ENCODE measurements around the gene MEAF6.

The MEAF6 gene

DNA sequence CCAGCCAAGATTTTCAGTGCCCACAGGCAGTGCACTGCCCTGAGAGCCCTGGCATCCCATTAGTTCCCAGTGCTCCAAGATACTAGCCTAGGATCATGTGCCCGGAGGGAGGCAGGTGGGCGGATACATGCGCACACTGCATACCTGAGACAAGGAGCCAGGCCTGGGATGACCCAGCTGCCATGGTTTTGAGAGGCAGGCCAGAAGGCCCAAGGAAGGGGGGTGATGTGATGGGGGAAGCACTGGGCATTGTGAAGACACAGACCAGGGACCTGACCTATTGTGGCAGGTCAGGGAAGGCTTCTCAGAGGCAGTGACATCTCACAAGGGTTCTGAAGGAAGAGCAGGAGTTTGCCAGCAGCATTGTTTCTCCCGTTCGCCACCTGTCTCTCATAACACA lies 36.6 kb downstream of the MEAF6 start:
- peaks cover 84% of the 10 kb centered on the region for H3K36me3 Mint-ChIP-seq (ENCODE audit: low read depth)
- intact Hi-C loops (cut with micrococcal nuclease), result loop anchor here (10.0 kb wide), 2 partner anchors 117 to 217 kb away; partner anchors contain the start of genes CDCA8 and GNL2
- peak overlapping the region; percentile 83 for H3K4me3 Mint-ChIP-seq
- H3K9me3 Mint-ChIP-seq, result no peaks in the 10 kb centered on the region
- H3K27ac Mint-ChIP-seq, result peak overlapping the region; percentile 82
- H3K27me3 Mint-ChIP-seq, result no peaks in the 10 kb centered on the region
- peaks cover 74% of the 10 kb centered on the region for H3K4me1 Mint-ChIP-seq (ENCODE audit: low read depth)

DNA sequence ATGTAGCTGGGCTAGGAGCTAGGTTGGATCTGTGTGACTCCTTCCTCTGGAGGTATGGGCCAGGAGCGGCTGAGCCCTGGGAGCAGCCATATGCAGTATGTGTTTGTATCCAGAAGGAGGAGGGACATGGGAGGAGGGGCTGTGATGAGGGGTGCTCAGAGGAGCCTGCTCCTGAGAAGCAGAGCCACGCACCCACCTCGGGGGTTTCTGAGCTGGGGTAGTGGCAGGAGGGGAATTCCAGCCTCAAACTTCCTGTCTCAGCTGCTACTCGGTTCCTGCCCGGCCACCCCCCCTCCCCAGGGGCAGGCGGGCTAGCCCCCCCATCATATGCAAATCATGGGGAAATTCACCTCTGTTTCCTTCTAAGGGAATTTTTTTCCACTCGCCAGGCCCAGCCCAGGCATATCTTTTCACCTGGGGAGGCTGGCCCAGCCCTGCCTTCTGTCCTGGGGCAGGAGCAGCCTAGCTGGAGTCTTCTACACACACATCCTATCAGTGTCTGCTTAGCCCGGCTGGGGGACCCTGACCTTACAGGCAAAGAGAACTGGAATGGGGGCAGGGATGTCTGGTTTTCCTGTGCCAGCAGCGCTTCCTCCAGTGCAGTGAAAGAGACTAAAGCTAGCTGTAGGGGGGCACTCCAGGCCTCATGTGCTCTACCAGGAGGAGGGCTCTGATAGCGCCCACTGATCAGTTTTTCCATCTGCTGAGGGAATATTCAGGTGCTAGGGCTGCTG lies 37.2 kb downstream of the MEAF6 start:
- Mint-ChIP-seq H3K27me3 (no peaks in the 10 kb centered on the region), H3K4me1 (ENCODE audit: low read depth) (peaks cover 74% of the 10 kb centered on the region), H3K27ac (peak overlapping the region; percentile 82), H3K36me3 (ENCODE audit: low read depth) (peaks cover 78% of the 10 kb centered on the region), H3K4me3 (peak overlapping the region; percentile 83), H3K9me3 (no peaks in the 10 kb centered on the region)
- intact Hi-C loops (cut with micrococcal nuclease), result loop anchor here (10.0 kb wide), 2 partner anchors 117 to 217 kb away; partner anchors contain the start of genes CDCA8 and GNL2

DNA sequence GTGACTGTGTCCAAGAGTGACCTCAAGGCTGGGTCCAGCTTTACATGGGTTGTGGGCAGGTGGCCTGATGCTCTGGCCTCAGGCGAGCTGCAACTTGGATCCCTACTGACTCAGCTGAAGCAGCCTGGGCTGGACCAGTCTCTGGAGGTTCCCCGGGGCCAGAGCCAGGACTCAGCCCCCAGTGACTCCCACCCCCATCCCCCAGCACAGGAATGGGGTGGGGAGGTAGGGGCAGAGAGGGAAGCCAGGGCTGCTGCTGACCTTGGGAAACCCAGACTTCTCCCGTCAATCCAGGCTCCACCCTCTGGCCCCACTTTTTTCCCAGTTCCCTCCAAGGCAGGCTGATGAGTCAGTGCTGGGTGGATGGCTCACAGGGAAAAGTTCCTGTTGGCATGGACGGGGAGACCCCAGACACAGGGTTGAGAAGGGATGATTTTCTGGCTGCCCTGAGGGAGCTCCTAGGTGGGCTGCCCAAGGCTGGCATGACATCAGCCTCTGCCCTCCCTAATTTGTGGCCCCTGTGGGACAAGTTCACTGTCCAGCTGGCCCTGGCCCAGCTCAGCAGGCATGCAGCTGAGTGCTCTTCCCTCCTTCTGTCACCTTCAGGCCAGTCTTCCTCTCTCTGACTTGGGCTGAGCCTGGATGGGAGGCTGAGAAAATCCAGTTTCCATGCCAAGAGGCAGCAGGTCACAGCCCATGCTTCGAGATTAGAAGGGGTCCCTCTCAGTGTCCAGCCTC lies 37.9 kb downstream of the MEAF6 start:
- Mint-ChIP-seq H3K36me3 (ENCODE audit: low read depth) (peaks cover 70% of the 10 kb centered on the region), H3K9me3 (no peaks in the 10 kb centered on the region), H3K4me3 (peak overlapping the region; percentile 83), H3K27ac (peak overlapping the region; percentile 82), H3K27me3 (no peaks in the 10 kb centered on the region), H3K4me1 (ENCODE audit: low read depth) (peaks cover 74% of the 10 kb centered on the region)
- intact Hi-C loops (cut with micrococcal nuclease), result loop anchor here (10.0 kb wide), 2 partner anchors 118 to 218 kb away; partner anchors contain the start of genes CDCA8 and GNL2

DNA sequence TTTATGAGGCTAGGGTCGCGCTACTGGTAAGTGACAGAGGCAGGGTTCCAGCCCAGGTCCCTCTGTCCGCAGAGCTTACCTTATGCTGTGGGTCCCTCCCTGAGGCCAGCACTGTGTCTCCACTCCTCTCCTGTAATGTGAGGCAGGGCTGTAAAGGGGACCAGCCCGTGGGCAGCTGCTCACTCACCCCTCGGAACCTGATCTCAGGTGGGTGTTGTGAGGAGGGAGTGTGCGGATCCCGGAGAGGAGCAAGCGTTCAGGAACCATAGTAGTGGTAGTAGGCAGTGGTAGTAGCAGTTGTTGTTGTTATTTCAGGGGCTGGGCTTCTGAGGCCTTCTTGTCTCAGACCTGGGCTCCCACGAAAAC lies 38.5 kb downstream of the MEAF6 start:
- Mint-ChIP-seq H3K27ac (peak overlapping the region; percentile 82), H3K4me1 (ENCODE audit: low read depth) (peaks cover 74% of the 10 kb centered on the region), H3K9me3 (no peaks in the 10 kb centered on the region), H3K36me3 (ENCODE audit: low read depth) (peaks cover 65% of the 10 kb centered on the region), H3K4me3 (peak overlapping the region; percentile 83), H3K27me3 (no peaks in the 10 kb centered on the region)
- intact Hi-C loops (cut with micrococcal nuclease), result loop anchor here (10.0 kb wide), 2 partner anchors 119 to 219 kb away; partner anchors contain the start of genes CDCA8 and GNL2

- peak overlapping the region; percentile 82 for H3K27ac Mint-ChIP-seq
- H3K4me3 Mint-ChIP-seq, result peak overlapping the region; percentile 83
- H3K9me3 Mint-ChIP-seq, result no peaks in the 10 kb centered on the region
- H3K27me3 Mint-ChIP-seq, result no peaks in the 10 kb centered on the region
- H3K36me3 Mint-ChIP-seq (ENCODE audit: low read depth), result peaks cover 59% of the 10 kb centered on the region
- intact Hi-C loops (cut with micrococcal nuclease), result loop anchor here (10.0 kb wide), 2 partner anchors 119 to 219 kb away; partner anchors contain the start of genes CDCA8 and GNL2
- peaks cover 74% of the 10 kb centered on the region for H3K4me1 Mint-ChIP-seq (ENCODE audit: low read depth)
Measured at GRCh38 chr1:37475380-37476086, 39.0 kb downstream of the MEAF6 start.

- no peaks in the 10 kb centered on the region for H3K9me3 Mint-ChIP-seq
- intact Hi-C loops (cut with micrococcal nuclease), result loop anchor here (10.0 kb wide), 2 partner anchors 120 to 220 kb away; partner anchors contain the start of genes CDCA8 and GNL2
- H3K4me3 Mint-ChIP-seq, result peak overlapping the region; percentile 83
- peaks cover 52% of the 10 kb centered on the region for H3K36me3 Mint-ChIP-seq (ENCODE audit: low read depth)
- peaks cover 74% of the 10 kb centered on the region for H3K4me1 Mint-ChIP-seq (ENCODE audit: low read depth)
- H3K27ac Mint-ChIP-seq, result peak overlapping the region; percentile 82
- no peaks in the 10 kb centered on the region for H3K27me3 Mint-ChIP-seq
Measured at GRCh38 chr1:37474697-37475379, 39.7 kb downstream of the MEAF6 start.

DNA sequence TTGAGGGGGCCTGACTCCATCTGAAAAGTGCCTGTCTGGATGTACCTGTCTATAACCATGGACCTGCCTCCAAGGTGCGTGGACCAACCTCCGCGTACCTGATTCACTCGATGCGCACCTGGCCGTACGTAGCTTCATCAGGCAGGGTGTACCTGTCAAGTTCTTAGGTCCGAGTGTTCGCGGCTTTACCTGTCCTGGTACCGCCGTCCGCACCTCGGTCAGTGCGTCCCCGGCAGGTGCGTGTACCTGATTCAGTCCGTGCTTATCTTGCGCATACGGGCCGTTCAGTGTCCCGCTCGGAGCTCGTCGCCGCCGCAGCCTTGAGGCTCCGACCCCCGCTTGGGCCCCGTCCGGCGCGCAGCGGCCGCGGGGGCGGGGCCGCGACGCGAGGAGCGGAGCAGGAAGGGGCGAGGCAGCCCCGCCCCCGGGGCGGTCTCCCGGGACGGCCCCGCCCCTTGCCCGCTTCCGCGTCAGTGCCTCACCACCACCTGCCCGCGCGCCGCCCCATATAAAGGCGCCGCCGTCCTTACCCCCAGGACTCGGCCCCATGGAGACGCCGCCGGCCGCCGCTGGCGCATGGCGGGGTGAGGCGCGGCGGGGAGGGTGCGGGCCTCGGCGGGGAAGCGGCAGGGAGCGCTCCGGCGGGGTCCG lies 40.4 kb downstream of the MEAF6 start, which contains the start of gene ZC3H12A:
TSS of gene ZC3H12A (plus strand) at position 535 of the 651 bp plus-strand sequence. CDS start 917 bp downstream, outside the sequence.
- Mint-ChIP-seq H3K4me1 (ENCODE audit: low read depth) (peaks cover 74% of the 10 kb centered on the region), H3K27ac (peak within 1 kb of the TSS; percentile 82), H3K36me3 (ENCODE audit: low read depth) (peaks cover 52% of the 10 kb centered on the region), H3K27me3 (no peaks in the 10 kb centered on the region), H3K9me3 (no peaks in the 10 kb centered on the region), H3K4me3 (peak within 1 kb of the TSS; percentile 83)
- intact Hi-C loops (cut with micrococcal nuclease), result loop anchor here (10.0 kb wide), 2 partner anchors 121 to 221 kb away; partner anchors contain the start of genes CDCA8 and GNL2

DNA sequence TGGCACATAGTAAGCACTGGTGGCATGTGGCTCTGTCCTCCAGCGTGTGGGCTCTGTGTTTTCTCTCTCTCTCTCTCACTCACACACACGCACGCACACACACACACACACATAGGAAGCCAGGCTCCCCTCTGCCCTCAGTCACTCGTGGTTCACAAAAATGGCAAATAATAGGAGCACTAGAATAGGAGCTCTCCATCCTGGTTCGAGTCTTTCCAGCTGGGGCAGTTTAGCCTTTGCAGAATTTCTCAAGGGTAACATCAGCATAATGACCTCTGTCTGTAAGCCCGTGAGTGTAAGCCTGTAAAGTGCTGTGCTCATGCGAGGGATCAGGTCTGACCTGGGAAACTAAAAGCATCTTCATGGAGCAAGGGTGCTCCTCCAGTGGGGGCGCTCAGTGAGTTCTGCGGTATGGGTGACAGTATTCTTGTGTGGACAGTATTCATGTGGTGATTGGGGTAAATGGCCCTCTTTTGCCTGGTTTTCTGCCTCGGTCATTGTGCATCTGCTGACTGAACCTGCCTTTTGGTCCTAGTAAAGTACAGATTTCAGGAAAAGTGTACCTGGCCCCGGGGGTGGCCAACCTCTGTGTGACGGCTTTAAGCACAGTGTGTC lies 41.0 kb downstream of the MEAF6 start:
- H3K36me3 Mint-ChIP-seq (ENCODE audit: low read depth), result peaks cover 46% of the 10 kb centered on the region
- H3K4me3 Mint-ChIP-seq, result peak overlapping the region; percentile 83
- no peaks in the 10 kb centered on the region for H3K9me3 Mint-ChIP-seq
- H3K27ac Mint-ChIP-seq, result peak overlapping the region; percentile 20
- H3K4me1 Mint-ChIP-seq (ENCODE audit: low read depth), result peaks cover 70% of the 10 kb centered on the region
- intact Hi-C loops (cut with micrococcal nuclease), result loop anchor here (2.0 to 10.0 kb wide), 4 partner anchors 13 to 221 kb away; partner anchors contain the start of genes CDCA8 and GNL2
- H3K27me3 Mint-ChIP-seq, result no peaks in the 10 kb centered on the region

DNA sequence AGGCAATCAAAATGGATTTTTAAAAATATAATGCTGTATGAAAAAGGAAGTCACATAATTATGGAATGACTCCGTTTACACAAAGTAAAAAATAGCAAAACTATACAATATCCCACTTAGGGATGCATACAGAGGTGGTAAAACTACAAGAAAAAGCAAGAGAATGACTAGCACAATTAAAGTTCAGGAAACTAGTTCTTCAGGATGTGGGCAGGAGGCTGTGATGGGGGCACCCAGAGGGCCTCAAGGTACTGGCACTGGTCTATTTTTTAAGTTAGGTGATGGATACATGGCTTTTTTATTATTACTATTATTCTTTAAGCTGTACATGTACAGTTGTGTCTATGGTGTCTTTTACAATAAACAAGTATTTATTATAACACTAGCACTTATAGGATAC lies 41.6 kb downstream of the MEAF6 start:
- no peaks in the 10 kb centered on the region for H3K27me3 Mint-ChIP-seq
- peaks cover 67% of the 10 kb centered on the region for H3K4me1 Mint-ChIP-seq (ENCODE audit: low read depth)
- intact Hi-C loops (cut with micrococcal nuclease), result loop anchor here (2.0 to 10.0 kb wide), 4 partner anchors 14 to 222 kb away; partner anchors contain the start of genes CDCA8 and GNL2
- H3K9me3 Mint-ChIP-seq, result no peaks in the 10 kb centered on the region
- H3K36me3 Mint-ChIP-seq (ENCODE audit: low read depth), result peaks cover 40% of the 10 kb centered on the region
- H3K27ac Mint-ChIP-seq, result peak overlapping the region; percentile 80
- peak overlapping the region; percentile 83 for H3K4me3 Mint-ChIP-seq

DNA sequence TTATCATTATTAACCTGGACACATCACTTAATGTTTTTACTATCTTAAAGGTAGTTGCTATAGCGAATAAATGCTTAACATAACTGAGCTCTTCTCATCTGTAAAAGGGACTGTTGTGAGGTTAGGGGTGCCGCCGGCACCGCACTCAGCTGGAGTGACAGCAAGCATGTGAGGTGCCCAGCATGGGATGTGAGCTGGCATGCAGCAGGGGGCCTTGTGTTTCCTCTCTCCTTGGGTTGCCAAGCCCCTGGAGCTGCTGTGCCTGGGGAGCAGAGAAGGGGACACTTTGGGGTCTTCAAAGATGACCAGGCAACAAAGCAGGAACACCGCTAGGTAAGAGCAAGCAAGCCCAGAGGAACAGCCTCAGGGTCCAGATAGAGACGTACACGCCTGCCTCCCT lies 42.3 kb downstream of the MEAF6 start:
- H3K9me3 Mint-ChIP-seq, result no peaks in the 10 kb centered on the region
- H3K36me3 Mint-ChIP-seq (ENCODE audit: low read depth), result peaks cover 33% of the 10 kb centered on the region
- intact Hi-C loops (cut with micrococcal nuclease), result loop anchor here (2.0 to 10.0 kb wide), 4 partner anchors 15 to 223 kb away; partner anchors contain the start of genes CDCA8 and GNL2
- peak overlapping the region; percentile 83 for H3K4me3 Mint-ChIP-seq
- no peaks in the 10 kb centered on the region for H3K27me3 Mint-ChIP-seq
- H3K4me1 Mint-ChIP-seq (ENCODE audit: low read depth), result peaks cover 60% of the 10 kb centered on the region
- peak overlapping the region; percentile 80 for H3K27ac Mint-ChIP-seq

- H3K9me3 Mint-ChIP-seq, result no peaks in the 10 kb centered on the region
- peaks cover 55% of the 10 kb centered on the region for H3K4me1 Mint-ChIP-seq (ENCODE audit: low read depth)
- intact Hi-C loops (cut with micrococcal nuclease), result loop anchor here (2.0 to 10.0 kb wide), 4 partner anchors 15 to 223 kb away; partner anchors contain the start of genes CDCA8 and GNL2
- H3K36me3 Mint-ChIP-seq (ENCODE audit: low read depth), result peaks cover 26% of the 10 kb centered on the region
- no peaks in the 10 kb centered on the region for H3K27me3 Mint-ChIP-seq
- peak overlapping the region; percentile 80 for H3K27ac Mint-ChIP-seq
- H3K4me3 Mint-ChIP-seq, result peak overlapping the region; percentile 83
Measured at GRCh38 chr1:37471345-37472231, 43.0 kb downstream of the MEAF6 start.
